ENCODE data around the gene ABCG5.

Gene ABCG5

GRCh38 chr2:43854671-43855070, 16.0 kb upstream of the ABCG5 start:
- no peak for TF ChIP-seq CTCF (IDR thresholded peaks at IDR 0.05; ENCODE audit: unreplicated experiment in 3 of 3)
- Mint-ChIP-seq H3K9me3 (peaks cover 9% of the 10 kb centered on the region), H3K27ac (no peak overlapping the region), H3K4me3 (no peak overlapping the region), H3K36me3 (ENCODE audit: low read depth) (no peaks in the 10 kb centered on the region), H3K27me3 (ENCODE audit: low read depth) (peaks cover 43% of the 10 kb centered on the region), H3K4me1 (peaks cover 5% of the 10 kb centered on the region)

- Mint-ChIP-seq H3K36me3 (ENCODE audit: low read depth) (no peaks in the 10 kb centered on the region), H3K27me3 (ENCODE audit: low read depth) (peaks cover 37% of the 10 kb centered on the region), H3K9me3 (peaks cover 9% of the 10 kb centered on the region), H3K4me1 (peaks cover 5% of the 10 kb centered on the region), H3K27ac (no peak overlapping the region), H3K4me3 (no peak overlapping the region)
- TF ChIP-seq CTCF (IDR thresholded peaks at IDR 0.05; ENCODE audit: unreplicated experiment in 3 of 3) = no peak
Observed at GRCh38 chr2:43853141-43854081, 14.8 kb upstream of the ABCG5 start.

- Mint-ChIP-seq H3K4me3 (no peak overlapping the region), H3K36me3 (ENCODE audit: low read depth) (no peaks in the 10 kb centered on the region), H3K4me1 (peaks cover 5% of the 10 kb centered on the region), H3K9me3 (no peaks in the 10 kb centered on the region), H3K27ac (no peak overlapping the region), H3K27me3 (ENCODE audit: low read depth) (peaks cover 25% of the 10 kb centered on the region)
- TF ChIP-seq CTCF (IDR thresholded peaks at IDR 0.05; ENCODE audit: unreplicated experiment in 3 of 3) = no peak
Observed at GRCh38 chr2:43852196-43852730, 13.6 kb upstream of the ABCG5 start.

- peaks cover 16% of the 10 kb centered on the region for H3K27me3 Mint-ChIP-seq (ENCODE audit: low read depth)
Observed at GRCh38 chr2:43851011-43851980, 12.7 kb upstream of the ABCG5 start.

GRCh38 chr2:43848214-43848613, 9.6 kb upstream of the ABCG5 start:
- Mint-ChIP-seq H3K4me1 (peaks cover 5% of the 10 kb centered on the region), H3K27me3 (ENCODE audit: low read depth) (peaks cover 5% of the 10 kb centered on the region), H3K9me3 (no peaks in the 10 kb centered on the region), H3K4me3 (no peak overlapping the region), H3K27ac (no peak overlapping the region), H3K36me3 (ENCODE audit: low read depth) (no peaks in the 10 kb centered on the region)
- no peak for TF ChIP-seq CTCF (IDR thresholded peaks at IDR 0.05; ENCODE audit: unreplicated experiment in 3 of 3)

More at GRCh38 chr2:43851011-43851980, 12.7 kb upstream of the ABCG5 start:
- Mint-ChIP-seq H3K36me3 (ENCODE audit: low read depth) (no peaks in the 10 kb centered on the region), H3K27ac (no peak overlapping the region), H3K9me3 (no peaks in the 10 kb centered on the region), H3K4me3 (no peak overlapping the region), H3K4me1 (peaks cover 5% of the 10 kb centered on the region)
- no peak for TF ChIP-seq CTCF (IDR thresholded peaks at IDR 0.05; ENCODE audit: unreplicated experiment in 3 of 3)

All from nephron (organoid).